H9 (cell line): ENCODE data around the gene GSAP. TPM values are rescaled to one million over a fixed set of nuclear protein-coding genes. Genes with fewer than 3 reads are reported as not detected.

ENCODE experiments used
- DNase-seq: peaks from one replicate; pipeline ENCODE4 v3.0.0-alpha.2; 2017
- H2AFZ ChIP-seq: one replicate; pipeline ENCODE4 v1.6.1; 2013; ENCODE audit warnings: mild to moderate bottlenecking, low read length, control low read depth, moderate library complexity
- H2AK5ac ChIP-seq: 2 replicates; pipeline ENCODE4 v1.6.1; 2013; ENCODE audit warnings: low read length, control low read depth, mixed read lengths; ENCODE audit not compliant: insufficient read length
- H2BK120ac ChIP-seq: one replicate; pipeline ENCODE4 v1.6.1; 2013; ENCODE audit warnings: low read depth, mild to moderate bottlenecking, low read length, control low read depth, inconsistent platforms; ENCODE audit not compliant: poor library complexity, severe bottlenecking
- H2BK12ac ChIP-seq: 2 replicates; pipeline ENCODE4 v1.6.1; 2013; ENCODE audit warnings: low read length, control low read depth, mixed read lengths, low read depth; ENCODE audit not compliant: insufficient read length
- H2BK15ac ChIP-seq: 2 replicates; pipeline ENCODE4 v1.6.1; 2013; ENCODE audit warnings: low read depth, low read length, control low read depth
- H2BK20ac ChIP-seq: one replicate; pipeline ENCODE4 v1.6.1; 2013; ENCODE audit warnings: low read depth, mild to moderate bottlenecking, low read length, control low read depth, inconsistent platforms; ENCODE audit not compliant: poor library complexity, severe bottlenecking
- H2BK5ac ChIP-seq: 2 replicates; pipeline ENCODE4 v1.6.1; 2013; ENCODE audit warnings: low read length, control low read depth, mixed read lengths; ENCODE audit not compliant: insufficient read length
- H3K14ac ChIP-seq: 2 replicates; pipeline ENCODE4 v1.6.1; 2013; ENCODE audit warnings: low read length, control low read depth; ENCODE audit not compliant: insufficient read depth
- H3K18ac ChIP-seq: 2 replicates; pipeline ENCODE4 v1.6.1; 2013; ENCODE audit warnings: low read depth, mild to moderate bottlenecking, mixed read lengths, low read length, control low read depth; ENCODE audit not compliant: insufficient read length
- H3K23ac ChIP-seq: 2 replicates; pipeline ENCODE4 v1.6.1; 2013; ENCODE audit warnings: low read length, control low read depth, mixed read lengths, low read depth; ENCODE audit not compliant: insufficient read length
- H3K23me2 ChIP-seq: 2 replicates; pipeline ENCODE4 v1.6.1; 2013; ENCODE audit warnings: low read depth, mild to moderate bottlenecking, mixed read lengths, low read length, control low read depth; ENCODE audit not compliant: insufficient read length, poor library complexity, severe bottlenecking
- H3K27ac ChIP-seq: 2 replicates; pipeline ENCODE4 v1.5.1; 2013; ENCODE audit warnings: low read length, control low read depth, mixed read lengths, low read depth; ENCODE audit not compliant: insufficient read length
- H3K27me3 ChIP-seq: 2 replicates; pipeline ENCODE4 v1.6.1; 2013; ENCODE audit warnings: low read length, control low read depth, inconsistent platforms; ENCODE audit not compliant: insufficient read depth
- H3K4ac ChIP-seq: 2 replicates; pipeline ENCODE4 v1.6.1; 2013; ENCODE audit warnings: low read depth, mild to moderate bottlenecking, control low read depth, inconsistent platforms, low read length, moderate library complexity
- H3K4me1 ChIP-seq: 2 replicates; pipeline ENCODE4 v1.6.1; 2013; ENCODE audit warnings: low read length, control low read depth, inconsistent platforms; ENCODE audit not compliant: insufficient read depth
- H3K4me2 ChIP-seq: 2 replicates; pipeline ENCODE4 v1.6.1; 2013; ENCODE audit warnings: low read length, control low read depth, mixed read lengths; ENCODE audit not compliant: insufficient read length, insufficient read depth
- H3K56ac ChIP-seq: 2 replicates; pipeline ENCODE4 v1.6.1; 2013; ENCODE audit warnings: low read depth, mild to moderate bottlenecking, mixed read lengths, low read length, control low read depth; ENCODE audit not compliant: insufficient read length
- H3K79me1 ChIP-seq: 2 replicates; pipeline ENCODE4 v1.6.1; 2013; ENCODE audit warnings: low read depth, mild to moderate bottlenecking, moderate library complexity, low read length, control low read depth, inconsistent platforms; ENCODE audit not compliant: insufficient read depth, poor library complexity, severe bottlenecking
- H3K79me2 ChIP-seq: 2 replicates; pipeline ENCODE4 v1.6.1; 2013; ENCODE audit warnings: low read length, control low read depth, inconsistent platforms; ENCODE audit not compliant: insufficient read depth
- H3K9ac ChIP-seq: 2 replicates; pipeline ENCODE4 v1.6.1; 2013; ENCODE audit warnings: low read length, control low read depth, mixed read lengths; ENCODE audit not compliant: insufficient read length; ENCODE audit errors: extremely low read depth
- H3K9me3 ChIP-seq: one replicate; pipeline ENCODE4 v1.6.1; 2013; ENCODE audit warnings: low read depth, low read length, inconsistent platforms; ENCODE audit not compliant: control insufficient read depth
- H3T11ph ChIP-seq: one replicate; pipeline ENCODE4 v1.6.1; 2013; ENCODE audit warnings: mild to moderate bottlenecking, low read length, control low read depth, inconsistent platforms
- H4K20me1 ChIP-seq: one replicate; pipeline ENCODE4 v1.6.1; 2013; ENCODE audit not compliant: control insufficient read depth, insufficient read length, insufficient read depth
- H4K5ac ChIP-seq: 2 replicates; pipeline ENCODE4 v1.6.1; 2013; ENCODE audit warnings: low read depth, mild to moderate bottlenecking, mixed read lengths, low read length, control low read depth; ENCODE audit not compliant: insufficient read length
- H4K8ac ChIP-seq: replicated peaks from 2 replicates; pipeline ENCODE4 v1.6.1; 2013; ENCODE audit warnings: low read length, control low read depth, mixed read lengths, low read depth; ENCODE audit not compliant: insufficient read length
- H4K91ac ChIP-seq: 2 replicates; pipeline ENCODE4 v1.6.1; 2013; ENCODE audit warnings: low read depth, mild to moderate bottlenecking, moderate library complexity, mixed read lengths, low read length, control low read depth; ENCODE audit not compliant: insufficient read length
- H3K27ac Mint-ChIP-seq, 3 experiments: 2 replicates in 2 of 3; 3 replicates in 1 of 3; pipeline ENCODE4 v1.8.0; 2020 to 2021; ENCODE audit warnings: mixed read lengths in 3 of 3, mild to moderate bottlenecking in 1 of 3, moderate library complexity in 1 of 3
- H3K27me3 Mint-ChIP-seq: 2 replicates; pipeline ENCODE4 v1.8.0; 2021; ENCODE audit warnings: low read depth, mild to moderate bottlenecking, moderate library complexity, mixed read lengths
- H3K36me3 Mint-ChIP-seq, 3 experiments: 2 replicates in 2 of 3; 3 replicates in 1 of 3; pipeline ENCODE4 v1.8.0; 2020 to 2021; ENCODE audit warnings: low read depth in 3 of 3, mixed read lengths in 3 of 3; ENCODE audit not compliant: insufficient read depth in 1 of 3
- H3K4me1 Mint-ChIP-seq, 2 experiments: 2 replicates each; pipeline ENCODE4 v1.8.0; 2020; ENCODE audit warnings: mixed read lengths in 2 of 2
- H3K4me3 Mint-ChIP-seq, 2 experiments: 2 replicates in 1 of 2; 3 replicates in 1 of 2; pipeline ENCODE4 v1.8.0; 2020 to 2021; ENCODE audit warnings: mild to moderate bottlenecking in 2 of 2, mixed read lengths in 2 of 2, moderate library complexity in 1 of 2
- H3K9me3 Mint-ChIP-seq, 2 experiments: 2 replicates in 1 of 2; 3 replicates in 1 of 2; pipeline ENCODE4 v1.8.0; 2020; ENCODE audit warnings: mild to moderate bottlenecking in 2 of 2, mixed read lengths in 2 of 2, moderate library complexity in 1 of 2
- WGBS: extraction: QIAGEN DNeasy Blood & Tissue Kit; methylation state at CpG from one replicate; pipeline ENCODE4 v1.1.7; 2013; ENCODE audit warnings: missing lambda C conversion rate, low lambda C conversion rate, mixed read lengths; ENCODE audit not compliant: insufficient read length; ENCODE audit errors: extremely low coverage; 5-methylcytosine and 5-hydroxymethylcytosine counted together
- total RNA-seq: library from RNA; stranded (reverse); gene quantifications from 2 replicates; pipeline ENCODE4 v1.2.1, GENCODE V29; 2021
- TF ChIP-seq, protein P1 (sequence below): fragments of 200-600 bp; sonication (generic); conservative IDR thresholded peaks from 3 replicates; pipeline ENCODE4 v1.8.0; 2021; ENCODE audit warnings: antibody characterized with exemption, mild to moderate bottlenecking

The GSAP gene
- total RNA-seq, 1 experiment from 2014 or later: 1.9 TPM

DNA sequence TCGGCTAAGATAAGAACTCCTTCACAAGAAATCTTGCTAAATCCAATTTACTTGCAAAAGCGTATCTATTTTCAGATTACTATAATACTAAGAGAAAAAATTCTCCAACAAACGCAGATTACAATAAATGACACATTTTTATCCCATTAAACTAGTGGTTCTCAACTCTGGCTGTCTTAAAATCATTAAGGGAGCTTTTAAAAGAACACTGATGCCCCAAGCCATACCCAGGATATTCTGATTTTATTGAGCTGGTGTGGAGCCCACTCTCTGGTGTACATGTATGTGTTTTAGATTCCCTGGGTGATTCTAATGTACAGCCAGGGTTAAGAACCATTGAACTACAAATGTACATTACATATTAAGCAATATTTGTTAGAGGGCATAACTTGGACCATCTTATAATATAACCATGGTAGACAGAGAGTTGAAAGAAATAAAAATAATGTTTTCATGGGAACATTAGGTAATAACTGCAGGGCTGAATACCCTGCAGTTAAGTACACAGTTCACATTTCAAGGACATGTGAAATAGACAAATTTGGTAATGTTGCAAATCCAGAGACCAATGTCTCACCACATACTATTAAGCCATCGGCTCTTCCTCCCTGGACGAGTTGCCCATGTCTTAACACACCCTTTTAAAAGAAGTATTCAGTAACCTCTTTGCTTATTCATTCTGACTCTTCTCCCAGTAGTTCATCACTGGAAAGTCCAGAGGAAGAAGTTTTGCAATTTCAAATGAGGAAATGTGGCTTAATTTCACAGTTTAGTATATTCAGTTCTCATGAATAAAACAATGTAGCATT is 6.2 kb downstream of the GSAP start:
- no peak overlapping the region for H3K9ac ChIP-seq
- H3K27ac Mint-ChIP-seq: no peak overlapping the region
- no CpG with 5 or more reads among the region's 5 CpGs for WGBS

More for the DNA sequence above, 6.2 kb downstream of the GSAP start:
- Histone ChIP-seq H4K91ac (no peak overlapping the region), H3K9me3 (no peaks in the 10 kb centered on the region), H3K23me2 (no peaks in the 10 kb centered on the region), H4K5ac (no peak overlapping the region), H2AFZ (no peak overlapping the region), H2AK5ac (no peak overlapping the region), H2BK20ac (no peak overlapping the region), H2BK12ac (no peak overlapping the region), H3T11ph (no peak overlapping the region), H4K8ac (no peak overlapping the region), H3K4ac (no peak overlapping the region), H3K14ac (no peak overlapping the region), H3K79me2 (no peaks in the 10 kb centered on the region), H2BK120ac (no peak overlapping the region), H3K56ac (no peak overlapping the region), H3K27me3 (no peaks in the 10 kb centered on the region; the same call in 1 of the 2 replicates), H3K23ac (no peak overlapping the region), H2BK15ac (no peak overlapping the region), H3K4me1 (peaks cover 6% of the 10 kb centered on the region; the same call in 1 of the 2 replicates), H4K20me1 (no peaks in the 10 kb centered on the region), H3K4me2 (no peak overlapping the region), H3K27ac (no peak overlapping the region), H2BK5ac (no peak overlapping the region), H3K18ac (no peak overlapping the region), H3K79me1 (no peaks in the 10 kb centered on the region)
- Mint-ChIP-seq H3K36me3 (no peaks in the 10 kb centered on the region), H3K4me1 (peaks cover 28 to 33% of the 10 kb centered on the region in 2 experiments), H3K4me3 (no peak overlapping the region), H3K27me3 (peaks cover 7% of the 10 kb centered on the region), H3K9me3 (no peaks in the 10 kb centered on the region)
- TF ChIP-seq, protein P1, sequence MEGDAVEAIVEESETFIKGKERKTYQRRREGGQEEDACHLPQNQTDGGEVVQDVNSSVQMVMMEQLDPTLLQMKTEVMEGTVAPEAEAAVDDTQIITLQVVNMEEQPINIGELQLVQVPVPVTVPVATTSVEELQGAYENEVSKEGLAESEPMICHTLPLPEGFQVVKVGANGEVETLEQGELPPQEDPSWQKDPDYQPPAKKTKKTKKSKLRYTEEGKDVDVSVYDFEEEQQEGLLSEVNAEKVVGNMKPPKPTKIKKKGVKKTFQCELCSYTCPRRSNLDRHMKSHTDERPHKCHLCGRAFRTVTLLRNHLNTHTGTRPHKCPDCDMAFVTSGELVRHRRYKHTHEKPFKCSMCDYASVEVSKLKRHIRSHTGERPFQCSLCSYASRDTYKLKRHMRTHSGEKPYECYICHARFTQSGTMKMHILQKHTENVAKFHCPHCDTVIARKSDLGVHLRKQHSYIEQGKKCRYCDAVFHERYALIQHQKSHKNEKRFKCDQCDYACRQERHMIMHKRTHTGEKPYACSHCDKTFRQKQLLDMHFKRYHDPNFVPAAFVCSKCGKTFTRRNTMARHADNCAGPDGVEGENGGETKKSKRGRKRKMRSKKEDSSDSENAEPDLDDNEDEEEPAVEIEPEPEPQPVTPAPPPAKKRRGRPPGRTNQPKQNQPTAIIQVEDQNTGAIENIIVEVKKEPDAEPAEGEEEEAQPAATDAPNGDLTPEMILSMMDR: no peak
- DNase-seq: no peak
